ENCODE data around the gene C8G. TPM values are rescaled to one million over a fixed set of nuclear protein-coding genes. Genes with fewer than 3 reads are reported as not detected.

Gene C8G
- total and polyA plus RNA-seq, 8 donors: 2.3 to 5.5 TPM; not detected in 6

- no peak for TF ChIP-seq EP300 (IDR thresholded peaks at IDR 0.05)
- TF ChIP-seq POLR2A (IDR thresholded peaks at IDR 0.05): no peak
- no peak for TF ChIP-seq CTCF (IDR thresholded peaks at IDR 0.05)
- no peak for TF ChIP-seq POLR2AphosphoS5 (IDR thresholded peaks at IDR 0.05)
- no peaks in the 10 kb centered on the region for H3K9me3 ChIP-seq
- H3K36me3 ChIP-seq: no peaks in the 10 kb centered on the region
- H3K27me3 ChIP-seq: peaks cover 0 to 9% (median 0%) of the 10 kb centered on the region in 3 donors
- no peak for DNase-seq
- no peak overlapping the region for H3K27ac ChIP-seq
- intact Hi-C loops (cut with DNase I; ENCODE audit: low total_unique reads): no loop called here
- no peak overlapping the region for H3K4me3 ChIP-seq
- WGBS, 5 donors: 82 to 88% (median 86%) methylated on average over 10 to 11 of the region's 11 CpGs
- H3K4me1 ChIP-seq: peaks cover 18 to 35% (median 29%) of the 10 kb centered on the region in 4 donors
These were observed 17.7 kb downstream of the C8G start for GRCh38 chr9:136962701-136963248.

- WGBS, 5 donors: 85 to 94% (median 88%) methylated on average over 11 to 15 of the region's 15 CpGs
- Histone ChIP-seq H3K27me3 (peaks cover 0 to 14% (median 0%) of the 10 kb centered on the region in 3 donors), H3K4me1 (peaks cover 18 to 35% (median 29%) of the 10 kb centered on the region in 4 donors), H3K9me3 (no peaks in the 10 kb centered on the region), H3K4me3 (no peak overlapping the region), H3K27ac (no peak overlapping the region), H3K36me3 (no peaks in the 10 kb centered on the region)
- DNase-seq: no peak
- intact Hi-C loops (cut with DNase I; ENCODE audit: low total_unique reads): no loop called here
- TF ChIP-seq CTCF (IDR thresholded peaks at IDR 0.05): no peak
These were observed 18.3 kb downstream of the C8G start for GRCh38 chr9:136963341-136963740.

- H3K27ac ChIP-seq: no peak overlapping the region
- H3K4me1 ChIP-seq: peaks cover 18 to 35% (median 29%) of the 10 kb centered on the region in 4 donors
- TF ChIP-seq POLR2A (IDR thresholded peaks at IDR 0.05) (no peak), EP300 (IDR thresholded peaks at IDR 0.05) (no peak), POLR2AphosphoS5 (IDR thresholded peaks at IDR 0.05) (no peak), CTCF (IDR thresholded peaks at IDR 0.05) (no peak)
- DNase-seq: no peak
- peaks cover 0 to 16% (median 0%) of the 10 kb centered on the region in 3 donors for H3K27me3 ChIP-seq
- WGBS, 5 donors: 85 to 93% (median 89%) methylated on average over 9 to 12 of the region's 12 CpGs
- H3K9me3 ChIP-seq: no peaks in the 10 kb centered on the region
- no peak overlapping the region for H3K4me3 ChIP-seq
- intact Hi-C loops (cut with DNase I; ENCODE audit: low total_unique reads): no loop called here
- no peaks in the 10 kb centered on the region for H3K36me3 ChIP-seq
These were observed 18.7 kb downstream of the C8G start for GRCh38 chr9:136963751-136964150.

- no peaks in the 10 kb centered on the region for H3K9me3 ChIP-seq
- H3K4me1 ChIP-seq: peaks cover 18 to 35% (median 29%) of the 10 kb centered on the region in 4 donors
- H3K27me3 ChIP-seq: peaks cover 0 to 16% (median 0%) of the 10 kb centered on the region in 3 donors
- no peak overlapping the region for H3K4me3 ChIP-seq
- TF ChIP-seq CTCF (IDR thresholded peaks at IDR 0.05) (no peak), POLR2AphosphoS5 (IDR thresholded peaks at IDR 0.05) (no peak), POLR2A (IDR thresholded peaks at IDR 0.05) (no peak), EP300 (IDR thresholded peaks at IDR 0.05) (no peak)
- H3K27ac ChIP-seq: no peak overlapping the region
- no peaks in the 10 kb centered on the region for H3K36me3 ChIP-seq
- WGBS, 5 donors: 34 to 62% (median 46%) methylated on average over 7 to 22 of the region's 22 CpGs
- peak; percentile 48 to 77 for DNase-seq
- intact Hi-C loops (cut with DNase I; ENCODE audit: low total_unique reads): no loop called here
These were observed 19.2 kb downstream of the C8G start for GRCh38 chr9:136964171-136964689.
